Neural cell (in vitro differentiated cells): ENCODE results near the gene PREP. TPM values are rescaled to one million over a fixed set of nuclear protein-coding genes. Genes with fewer than 3 reads are reported as not detected.

Experiments used
- H2AFZ ChIP-seq: fragments of 200-600, 300-800 bp; sonication (generic), shearing (Covaris generic); 2 replicates; pipeline ENCODE4 v1.6.0; 2014; ENCODE audit warnings: low read depth, mild to moderate bottlenecking, antibody characterized with exemption, low read length, moderate library complexity
- H3F3A ChIP-seq: fragments of 200-600 bp; shearing (Covaris generic); 2 replicates; pipeline ENCODE4 v1.6.1; 2016; ENCODE audit warnings: mild to moderate bottlenecking, moderate library complexity, mixed read lengths, antibody characterized with exemption, low read length; ENCODE audit not compliant: insufficient read depth, poor library complexity, severe bottlenecking
- H3K27ac ChIP-seq: fragments of 200-600, 300-800 bp; sonication (generic), shearing (Covaris generic); 2 replicates; pipeline ENCODE4 v1.5.1; 2014; ENCODE audit warnings: mild to moderate bottlenecking, low read length, moderate library complexity
- H3K27me3 ChIP-seq: fragments of 300-800, 200-600 bp; sonication (generic), shearing (Covaris generic); 2 replicates; pipeline ENCODE4 v1.6.0; 2014; ENCODE audit warnings: mild to moderate bottlenecking, low read depth, low read length, moderate library complexity; ENCODE audit not compliant: insufficient read depth
- H3K36me3 ChIP-seq: fragments of 300-800, 200-600 bp; sonication (generic), shearing (Covaris generic); 2 replicates; pipeline ENCODE4 v1.5.1; 2014; ENCODE audit warnings: mild to moderate bottlenecking, antibody characterized with exemption, low read length, moderate library complexity; ENCODE audit not compliant: insufficient read depth
- H3K4me2 ChIP-seq: fragments of 300-800, 200-600 bp; sonication (generic), shearing (Covaris generic); 2 replicates; pipeline ENCODE4 v1.6.0; 2014; ENCODE audit warnings: mild to moderate bottlenecking, low read length
- H3K4me3 ChIP-seq: fragments of 300-800, 200-600 bp; sonication (generic), shearing (Covaris generic); 2 replicates; pipeline ENCODE4 v1.5.1; 2014; ENCODE audit warnings: mild to moderate bottlenecking, low read length, moderate library complexity
- H3K79me2 ChIP-seq: fragments of 200-600 bp; shearing (Covaris generic); replicated peaks from 2 replicates; pipeline ENCODE4 v1.6.0; 2014; ENCODE audit warnings: mild to moderate bottlenecking, low read length, moderate library complexity; ENCODE audit not compliant: insufficient read depth
- H3K9ac ChIP-seq: fragments of 300-800, 200-600 bp; sonication (generic), shearing (Covaris generic); 2 replicates; pipeline ENCODE4 v1.6.1; 2016; ENCODE audit warnings: mild to moderate bottlenecking, low read length, mixed read lengths
- H3K9me2 ChIP-seq: fragments of 200-600 bp; shearing (Covaris generic); 2 replicates; pipeline ENCODE4 v1.6.1; 2016; ENCODE audit warnings: mild to moderate bottlenecking, low read length, mixed read lengths; ENCODE audit not compliant: insufficient read depth
- H3K9me3 ChIP-seq: fragments of 200-600, 300-800 bp; sonication (generic), shearing (Covaris generic); 2 replicates; pipeline ENCODE4 v1.6.1; 2016; ENCODE audit warnings: mild to moderate bottlenecking, mixed run types, low read length, moderate library complexity, mixed read lengths
- H4K20me1 ChIP-seq: fragments of 200-600 bp; shearing (Covaris generic); 2 replicates; pipeline ENCODE4 v1.6.1; 2016; ENCODE audit warnings: mild to moderate bottlenecking, mixed run types; ENCODE audit not compliant: insufficient read depth
- CTCF ChIP-seq: fragments of 450-650 bp; IDR thresholded peaks from 2 replicates; pipeline ENCODE4 v1.5.1; 2014; ENCODE audit warnings: antibody characterized with exemption, mild to moderate bottlenecking, moderate library complexity; ENCODE audit not compliant: poor library complexity, severe bottlenecking
- EP300 ChIP-seq: fragments of 450-650 bp; conservative IDR thresholded peaks from 2 replicates; pipeline ENCODE4 v1.6.1; 2014; ENCODE audit warnings: antibody characterized with exemption, mild to moderate bottlenecking, moderate library complexity; ENCODE audit not compliant: poor library complexity, severe bottlenecking
- EZH2 ChIP-seq: fragments of 200-600, 300-800 bp; shearing (Covaris generic), sonication (generic); IDR thresholded peaks from 2 replicates; pipeline ENCODE4 v1.6.1; 2014; ENCODE audit warnings: antibody characterized with exemption, low read length, borderline replicate concordance, mild to moderate bottlenecking; ENCODE audit not compliant: insufficient read depth, poor library complexity, severe bottlenecking
- MXI1 ChIP-seq: fragments of 450-650 bp; conservative IDR thresholded peaks from 2 replicates; pipeline ENCODE4 v1.6.1; 2014; ENCODE audit warnings: antibody characterized with exemption, mild to moderate bottlenecking; ENCODE audit not compliant: poor library complexity, severe bottlenecking
- POLR2AphosphoS5 ChIP-seq: IDR thresholded peaks from 2 replicates; pipeline ENCODE4 v1.6.1; 2012
- RAD21 ChIP-seq: fragments of 450-650 bp; conservative IDR thresholded peaks from 2 replicates; pipeline ENCODE4 v1.6.1; 2014; ENCODE audit warnings: antibody characterized with exemption, mild to moderate bottlenecking, moderate library complexity
- REST ChIP-seq: IDR thresholded peaks from 2 replicates; pipeline ENCODE4 v1.6.1; 2012; ENCODE audit warnings: borderline replicate concordance
- SMC3 ChIP-seq: fragments of 450-650 bp; conservative IDR thresholded peaks from 2 replicates; pipeline ENCODE4 v1.6.1; 2014; ENCODE audit warnings: antibody characterized with exemption, mild to moderate bottlenecking, moderate library complexity; ENCODE audit not compliant: poor library complexity
- TAF1 ChIP-seq: IDR thresholded peaks from 2 replicates; pipeline ENCODE4 v1.6.1; 2012; ENCODE audit warnings: low read depth
- polyA plus RNA-seq: library from polyadenylated mRNA; depleted of rRNA; stranded (reverse); fragments of >200 nt; gene quantifications from 2 replicates; pipeline ENCODE4 v1.2.3, GENCODE V29; 2014

PREP gene
- polyA plus RNA-seq, 1 donor from 2014 or later, result 24.5 TPM

- no peaks in the 10 kb centered on the region for H3K9me3 ChIP-seq
- H3F3A ChIP-seq, result no peaks in the 10 kb centered on the region
- no peaks in the 10 kb centered on the region for H3K27me3 ChIP-seq
- no peak overlapping the region for H2AFZ ChIP-seq
- H3K27ac ChIP-seq, result no peak overlapping the region
- no peaks in the 10 kb centered on the region for H3K79me2 ChIP-seq
- H3K4me3 ChIP-seq, result no peak overlapping the region
- H3K9ac ChIP-seq, result no peak overlapping the region
- no peaks in the 10 kb centered on the region for H3K9me2 ChIP-seq
- no peak overlapping the region for H3K4me2 ChIP-seq
- no peaks in the 10 kb centered on the region for H4K20me1 ChIP-seq
- peaks cover 10% of the 10 kb centered on the region for H3K36me3 ChIP-seq
- TF ChIP-seq TAF1 (no peak), RAD21 (no peak), MXI1 (no peak), EZH2 (no peak), EP300 (no peak)
Measured at GRCh38 chr6:105326216-105326615, 76.7 kb downstream of the PREP start.

GRCh38 chr6:105324386-105324950 is 78.4 kb downstream of the PREP start:
- Histone ChIP-seq H3F3A (no peaks in the 10 kb centered on the region), H3K79me2 (no peaks in the 10 kb centered on the region), H3K27me3 (no peaks in the 10 kb centered on the region), H3K4me3 (no peak overlapping the region), H3K4me2 (no peak overlapping the region), H4K20me1 (no peaks in the 10 kb centered on the region), H3K27ac (no peak overlapping the region), H3K9ac (no peak overlapping the region), H3K9me3 (no peaks in the 10 kb centered on the region), H2AFZ (no peak overlapping the region), H3K36me3 (peaks cover 10% of the 10 kb centered on the region), H3K9me2 (no peaks in the 10 kb centered on the region)
- TF ChIP-seq TAF1 (no peak), RAD21 (no peak), REST (no peak), EP300 (no peak), EZH2 (no peak), CTCF (no peak), MXI1 (no peak), POLR2AphosphoS5 (no peak), SMC3 (no peak)
